Brain pericyte (primary cell): ENCODE data around the gene FBXL4.

Experiments
- DNase-seq: peaks from one replicate; pipeline ENCODE4 v3.0.0-alpha.2; 2012; ENCODE audit warnings: low read depth, low spot score

Gene FBXL4

DNA sequence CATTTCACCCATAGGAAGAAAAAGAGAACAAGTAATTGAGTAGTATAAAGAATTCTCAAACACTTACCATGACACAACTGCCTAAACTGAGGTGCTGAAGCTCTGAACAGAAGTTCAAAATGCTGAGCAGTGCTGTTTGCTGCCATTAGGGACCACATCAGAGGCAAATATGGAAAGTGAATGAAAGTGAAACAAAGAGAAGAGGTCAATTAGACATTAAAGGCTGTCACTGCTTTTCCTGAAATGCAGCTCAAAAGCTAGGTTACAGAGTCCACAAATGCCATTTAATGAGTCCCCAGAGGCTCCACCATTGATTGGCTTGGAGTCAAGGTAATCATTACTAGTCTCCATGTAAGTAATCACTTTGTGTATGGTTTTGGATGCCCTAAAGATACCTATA lies 67.3 kb downstream of the FBXL4 start:
- DNase-seq, result no peak

DNA sequence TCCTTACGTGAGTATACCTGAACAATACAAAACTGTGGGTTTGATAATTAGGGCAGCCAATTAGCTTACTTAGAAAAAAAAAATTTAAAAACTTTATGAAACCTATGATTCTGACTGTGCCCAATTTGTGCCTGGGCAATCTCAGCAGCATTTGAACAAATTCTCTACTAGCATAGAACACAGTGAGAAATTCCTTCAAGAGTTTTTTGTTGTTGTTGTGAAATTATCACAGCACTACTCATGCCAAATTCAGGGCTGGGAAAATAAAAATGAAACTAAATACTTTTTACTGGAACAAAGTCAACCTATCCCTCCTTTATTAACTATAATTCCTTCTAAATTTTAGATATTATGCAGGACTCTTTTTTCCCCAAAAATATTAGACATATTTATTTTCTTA lies 70.5 kb downstream of the FBXL4 start:
- DNase-seq, result no peak

DNA sequence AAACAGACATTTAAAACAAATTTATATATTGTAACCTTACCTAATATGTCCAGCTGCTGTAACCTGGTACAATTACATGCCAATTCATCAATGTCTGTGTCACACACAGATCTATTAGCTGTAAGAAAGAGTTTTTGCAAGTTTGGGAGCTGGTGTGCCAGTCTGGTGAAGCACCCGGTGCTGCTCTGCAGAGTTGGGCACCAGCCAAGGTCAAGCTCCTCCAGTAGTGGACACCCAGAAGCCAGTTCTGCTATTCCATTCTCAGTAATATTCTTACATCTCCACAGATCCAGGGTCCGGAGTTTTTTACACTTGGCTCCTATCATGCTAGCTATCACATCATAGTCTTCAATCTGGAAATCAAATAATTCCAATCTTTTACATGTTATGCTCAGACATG lies 72.4 kb downstream of the FBXL4 start:
- DNase-seq, result no peak

DNA sequence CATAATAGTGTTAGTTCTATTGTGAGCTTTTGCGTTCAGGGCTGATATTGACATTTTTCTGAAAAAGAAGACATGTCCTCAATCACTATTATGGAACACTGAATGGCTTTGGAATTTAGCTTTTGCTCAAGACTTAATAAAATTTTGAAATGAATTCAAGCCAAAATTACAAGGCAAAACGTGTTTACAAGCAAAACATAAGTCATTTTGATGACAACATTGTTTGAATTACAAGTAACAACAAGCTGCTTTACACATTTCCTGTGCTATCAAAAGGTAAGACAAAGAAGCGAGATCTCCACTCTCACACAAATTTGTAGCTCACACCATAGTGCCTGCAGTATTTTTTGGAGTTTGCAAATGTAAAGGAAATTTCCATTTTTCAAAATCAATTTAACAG lies 75.9 kb downstream of the FBXL4 start:
- no peak for DNase-seq

DNA sequence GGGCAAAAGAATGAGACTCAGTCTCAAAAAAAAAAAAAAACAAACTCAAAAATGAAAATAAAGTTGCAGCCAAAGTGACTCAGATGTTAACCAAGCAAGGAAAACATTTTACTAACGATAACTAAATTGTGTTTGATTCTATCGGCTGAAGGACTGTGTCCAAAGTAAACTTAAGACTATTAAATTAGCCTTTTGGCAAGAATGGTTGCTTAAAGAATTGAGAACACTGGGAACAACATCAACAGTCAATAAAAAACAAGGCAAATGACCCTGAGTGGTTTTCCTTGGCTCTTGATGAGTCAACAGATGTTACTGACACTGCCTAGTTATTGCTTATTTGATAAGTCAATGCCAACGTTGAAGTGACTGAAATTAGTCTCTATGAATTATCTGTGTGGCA lies 76.7 kb downstream of the FBXL4 start:
- peak; percentile 15 for DNase-seq

DNA sequence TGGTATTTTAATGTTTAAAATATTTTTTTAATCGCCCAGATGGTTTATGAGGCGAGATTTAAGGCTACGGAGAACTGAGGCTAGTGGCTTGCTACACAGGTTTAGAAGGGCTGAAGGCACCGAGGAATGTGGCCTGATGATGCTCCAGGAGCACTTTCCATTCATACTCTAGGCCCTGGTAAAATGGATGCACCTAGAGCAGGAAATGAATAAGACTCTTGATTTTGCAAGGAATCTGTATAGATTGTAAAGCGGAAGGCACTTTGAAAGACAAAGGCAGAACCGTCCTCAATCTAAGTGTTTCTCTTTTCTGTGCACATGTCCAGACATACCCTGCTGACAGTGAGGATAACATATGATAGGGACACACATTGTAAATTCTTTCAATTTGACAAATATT lies 83.2 kb downstream of the FBXL4 start:
- DNase-seq, result no peak

DNA sequence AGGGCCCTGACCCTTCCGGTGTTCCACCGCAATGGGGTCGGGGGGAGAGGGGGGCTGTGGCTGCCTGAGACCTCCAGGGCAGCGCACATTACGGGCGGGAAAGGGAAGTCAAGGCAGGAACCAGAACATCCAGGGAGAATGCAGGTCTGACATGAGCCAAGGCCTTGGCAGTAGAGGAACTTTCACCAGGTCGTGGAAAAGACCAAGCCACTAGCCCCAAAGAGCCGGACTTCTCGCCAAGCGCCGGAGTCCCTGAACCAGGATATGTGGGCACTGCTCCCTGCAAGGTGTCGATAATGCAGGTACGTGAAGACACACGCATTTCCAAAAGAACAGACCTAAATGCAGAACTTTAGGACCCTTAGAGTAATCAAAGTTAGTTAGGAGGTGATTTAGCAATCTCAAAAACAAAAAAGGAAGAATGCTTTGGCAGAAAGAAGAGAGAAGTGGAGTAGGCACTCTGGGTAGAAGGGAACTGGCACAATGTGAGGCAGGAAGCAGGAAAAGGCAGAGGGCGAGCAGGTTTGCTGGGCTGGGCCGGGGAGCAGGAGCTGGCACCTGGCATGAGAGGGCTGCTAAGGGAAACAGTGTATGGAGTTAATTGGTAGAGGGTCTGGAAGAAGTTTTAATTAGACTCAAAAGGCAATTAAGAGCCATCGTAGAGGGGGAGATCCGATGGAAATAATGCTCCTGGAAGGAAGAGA lies 99.1 kb downstream of the FBXL4 start:
- DNase-seq, result no peak

DNA sequence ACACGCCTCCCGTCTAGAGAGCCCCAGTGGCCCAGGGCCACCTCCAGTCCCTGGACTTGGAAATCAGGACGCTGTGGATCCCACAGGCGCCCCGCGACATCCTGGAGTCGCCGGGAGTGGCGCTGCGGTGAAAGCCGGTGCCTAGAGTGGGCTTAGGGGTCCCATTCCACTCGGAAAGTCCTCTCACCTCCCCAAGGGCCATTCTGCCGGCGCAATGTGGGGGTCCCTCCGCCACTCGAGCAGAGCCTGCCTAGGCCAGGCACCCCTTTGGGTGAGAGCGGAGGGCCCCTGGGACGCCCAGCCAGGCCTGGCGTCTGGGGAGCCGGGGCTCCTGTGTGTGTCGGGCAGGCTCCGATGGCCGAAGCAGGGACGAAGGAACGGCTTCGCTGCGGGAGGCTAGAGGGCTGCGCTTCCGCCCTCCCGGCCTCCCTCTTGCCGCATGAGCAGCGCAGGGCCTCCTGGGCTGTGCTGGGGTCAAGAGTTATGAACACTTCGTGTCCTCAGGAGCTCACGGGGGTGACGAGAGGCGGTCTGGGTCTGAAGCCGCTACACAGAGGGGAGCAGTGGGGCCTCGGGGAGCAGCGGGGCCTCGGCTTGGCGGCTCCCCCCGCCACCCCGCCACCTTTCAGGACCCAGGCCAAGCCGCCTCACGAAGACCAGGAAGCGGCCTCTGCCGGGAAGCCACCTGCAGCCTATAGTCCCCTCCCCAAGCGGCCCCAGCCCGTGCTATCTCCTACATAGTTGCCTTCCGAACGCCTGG lies 99.8 kb downstream of the FBXL4 start:
- DNase-seq, result no peak

DNA sequence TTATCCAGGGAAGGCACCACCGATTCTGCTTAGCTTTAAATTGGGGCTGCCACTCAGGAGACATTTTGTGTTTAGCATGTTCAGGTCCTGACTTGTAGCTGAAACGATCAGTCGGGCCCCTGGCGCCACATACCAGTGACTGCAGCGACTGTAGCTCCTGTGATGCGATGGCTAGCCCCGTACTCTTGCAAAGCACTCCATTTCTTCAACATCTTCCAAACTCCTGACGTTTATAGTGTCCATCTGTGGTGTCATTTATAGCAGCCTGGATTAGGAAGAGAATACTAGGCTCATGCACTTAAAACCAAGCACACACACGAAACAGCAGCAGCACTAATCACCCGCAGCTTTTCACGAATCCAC lies 100.3 kb downstream of the FBXL4 start:
- DNase-seq, result no peak

DNA sequence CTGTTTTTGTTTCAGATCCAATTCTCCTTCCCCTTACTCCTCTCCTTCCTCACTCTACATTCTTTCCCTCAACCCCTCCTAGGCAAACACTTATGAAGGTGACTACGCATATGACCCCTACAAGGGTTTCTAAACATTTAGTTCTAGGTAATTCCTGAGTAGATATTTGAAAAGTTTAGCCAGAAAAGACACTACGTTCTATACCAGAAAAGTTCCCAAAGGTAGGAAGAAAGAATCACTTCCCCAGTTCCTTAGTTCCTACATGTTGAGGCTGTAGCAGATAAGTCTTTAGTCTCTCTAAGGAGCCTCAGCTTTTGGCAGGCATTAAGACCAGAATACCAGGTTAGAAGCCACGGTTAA lies 101.7 kb downstream of the FBXL4 start:
- DNase-seq, result no peak

DNA sequence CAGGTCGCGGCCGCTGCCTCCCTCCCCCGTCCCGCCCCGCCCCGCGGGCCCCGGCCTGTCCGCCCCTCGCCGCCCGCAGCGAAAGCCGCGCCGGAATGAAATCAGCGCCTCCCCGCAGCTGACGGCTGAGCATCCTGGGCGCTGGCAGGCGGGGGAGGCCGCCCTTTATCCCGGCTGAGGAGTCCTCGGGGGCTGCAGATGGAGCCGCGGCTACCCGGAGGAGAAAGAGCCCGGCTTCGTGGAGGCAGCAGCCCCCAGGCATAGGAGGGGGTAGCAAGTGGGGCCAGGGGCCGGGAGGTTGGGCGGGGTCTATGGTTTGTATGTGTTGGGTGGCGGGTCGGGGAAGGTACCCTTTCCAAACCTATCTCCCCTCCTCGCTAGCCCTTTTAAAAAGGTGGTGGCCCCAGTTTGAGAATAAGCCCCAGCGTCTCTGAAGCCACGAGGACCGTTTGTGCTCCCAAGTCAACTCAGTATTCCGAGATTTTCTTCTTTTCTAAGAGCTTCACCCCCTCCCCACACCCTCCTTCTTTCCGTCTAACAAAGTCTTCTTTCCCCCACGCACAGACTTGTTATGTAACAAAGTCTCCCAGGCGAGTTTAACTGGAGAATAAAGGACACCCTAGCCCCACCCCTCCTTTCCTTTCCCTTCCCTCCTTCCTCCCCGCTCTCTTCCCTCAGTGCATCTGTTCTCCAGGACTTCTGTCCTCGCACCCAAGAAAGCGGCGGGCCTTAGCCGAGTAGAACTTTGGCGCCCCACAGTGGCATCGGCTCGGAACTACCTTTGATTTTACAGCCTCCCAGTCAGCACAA lies 102.3 kb downstream of the FBXL4 start:
- peak; percentile 55 for DNase-seq

DNA sequence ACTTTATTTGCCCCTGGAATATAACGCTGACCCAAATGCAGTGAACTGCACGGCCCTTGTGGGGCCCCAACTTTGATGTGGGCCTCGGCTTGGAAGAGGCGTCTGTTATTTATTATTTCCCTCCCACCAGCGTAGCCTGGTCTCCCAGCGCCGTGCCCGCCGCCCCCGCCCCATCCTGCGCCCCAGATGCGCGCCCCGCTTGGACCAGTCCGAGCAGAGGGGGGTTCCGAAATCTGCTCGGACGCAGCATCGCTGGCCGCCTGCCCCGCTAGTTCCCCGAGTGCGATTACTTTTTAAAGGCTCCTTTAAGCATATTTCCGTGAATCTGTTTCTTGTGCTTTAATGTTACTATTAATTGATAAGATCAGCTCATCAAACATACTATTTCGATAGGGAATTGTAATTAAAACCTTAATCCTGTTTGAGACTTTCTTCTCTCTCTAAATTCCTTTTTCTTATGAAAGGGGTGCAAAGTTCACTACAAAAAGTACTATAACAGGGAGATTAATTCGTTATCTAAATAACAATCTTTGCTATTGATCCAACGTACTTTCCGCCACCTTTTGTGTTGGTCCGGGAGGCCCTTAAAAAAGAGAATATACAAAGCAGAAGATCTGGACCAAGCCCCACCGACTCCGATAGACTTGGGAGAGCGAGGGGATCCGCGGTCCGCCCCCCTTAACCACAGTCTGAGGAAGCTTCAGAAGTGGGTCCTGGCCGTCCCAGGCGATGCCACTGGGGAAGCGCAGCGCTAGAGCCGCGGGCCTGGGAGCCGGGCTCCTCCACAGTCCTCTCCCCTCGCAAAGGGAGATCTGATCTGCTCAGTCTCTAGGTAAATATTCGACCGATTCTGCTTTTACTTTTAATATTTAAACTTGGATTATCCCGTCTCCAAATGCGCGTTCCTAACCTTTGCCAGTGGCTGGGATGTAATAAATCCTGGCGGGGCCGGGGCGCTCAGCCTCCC lies 103.2 kb downstream of the FBXL4 start:
- DNase-seq, result no peak

DNA sequence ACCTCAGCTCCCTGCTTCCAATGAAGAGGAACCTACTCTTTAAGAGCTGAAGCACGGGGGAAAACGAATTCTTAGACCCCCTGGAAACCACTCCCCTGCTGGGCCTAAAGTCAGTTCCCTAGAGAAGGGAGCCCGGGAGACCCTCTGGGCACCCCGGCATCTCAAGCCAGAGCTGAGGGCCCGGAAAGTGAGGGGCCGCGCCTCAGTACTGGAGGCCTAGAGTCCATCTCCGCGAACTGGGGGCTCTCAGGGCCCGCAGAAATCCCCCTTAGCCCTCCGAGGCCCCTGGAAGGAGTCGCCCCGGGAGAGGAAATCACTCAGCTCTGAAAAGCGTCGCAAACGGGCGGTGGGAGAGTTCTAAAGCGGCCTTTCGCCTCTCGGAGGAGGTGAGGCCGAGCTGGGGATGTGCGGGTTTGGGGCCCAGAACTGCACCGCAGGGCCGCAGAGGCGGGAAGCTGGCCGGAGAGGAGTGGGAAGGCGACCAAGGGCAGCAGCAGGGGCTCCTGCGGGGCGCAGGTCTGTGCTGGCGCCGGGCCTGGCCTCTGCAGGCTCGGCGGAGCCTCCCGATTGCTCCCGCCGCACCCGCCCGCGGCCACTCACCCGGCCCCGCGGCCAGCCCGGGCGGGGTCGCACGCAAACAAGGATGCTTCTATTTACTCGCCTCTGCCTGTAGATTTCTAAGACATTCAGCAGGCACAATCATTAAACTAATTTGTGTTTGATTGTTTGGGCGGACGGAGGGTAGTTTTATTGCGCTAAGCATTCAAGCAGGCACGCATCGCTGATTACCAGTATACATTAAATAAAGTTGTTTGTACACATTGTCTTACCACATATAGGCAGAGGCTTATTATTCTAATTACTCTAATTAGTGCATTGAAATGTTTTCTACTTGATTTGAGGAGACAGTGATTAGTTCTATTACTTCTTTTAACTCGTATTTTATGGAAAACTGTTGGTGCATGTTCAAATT lies 104.2 kb downstream of the FBXL4 start:
- no peak for DNase-seq

DNA sequence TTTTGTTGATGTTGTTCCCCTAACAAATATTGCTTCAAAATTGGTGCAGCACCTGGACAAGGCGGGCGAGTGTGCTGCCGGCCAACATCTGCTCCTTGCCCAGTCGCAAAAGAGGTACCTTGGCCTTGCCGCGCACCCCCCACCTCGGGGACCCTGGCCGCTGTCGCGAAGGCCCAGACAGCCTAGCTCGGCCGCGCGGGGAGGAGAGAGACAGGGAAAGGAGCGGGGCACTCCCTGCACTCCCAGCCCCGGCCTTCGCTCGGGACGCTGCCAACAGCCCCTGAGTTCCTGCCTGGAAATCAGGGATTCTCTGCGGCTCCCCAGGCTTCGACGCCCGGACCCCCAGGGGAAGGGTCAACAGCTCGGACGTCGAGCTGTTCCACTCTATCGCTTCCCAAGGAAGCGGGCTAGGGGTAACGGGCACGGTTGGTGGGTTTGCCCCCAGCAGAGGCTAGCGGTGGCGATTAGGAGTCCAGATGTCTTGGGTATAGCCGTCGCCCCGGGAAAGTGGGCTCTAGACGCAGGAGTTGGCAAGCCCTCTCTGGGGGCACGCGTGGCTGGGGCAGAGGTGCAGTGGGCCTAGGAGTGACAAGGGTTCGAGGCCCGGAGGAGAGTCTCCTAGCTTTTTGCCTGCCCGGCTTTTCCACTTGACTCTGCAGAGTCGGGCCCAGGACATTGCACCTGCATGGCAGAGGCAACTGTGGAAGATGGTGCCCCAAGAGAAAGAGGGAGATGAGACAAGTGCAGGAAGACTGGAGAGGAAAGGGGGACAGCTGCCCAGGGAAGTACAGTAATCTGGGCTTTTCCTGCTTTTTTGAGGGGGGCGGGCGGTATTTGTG lies 105.2 kb downstream of the FBXL4 start:
- DNase-seq, result no peak

DNA sequence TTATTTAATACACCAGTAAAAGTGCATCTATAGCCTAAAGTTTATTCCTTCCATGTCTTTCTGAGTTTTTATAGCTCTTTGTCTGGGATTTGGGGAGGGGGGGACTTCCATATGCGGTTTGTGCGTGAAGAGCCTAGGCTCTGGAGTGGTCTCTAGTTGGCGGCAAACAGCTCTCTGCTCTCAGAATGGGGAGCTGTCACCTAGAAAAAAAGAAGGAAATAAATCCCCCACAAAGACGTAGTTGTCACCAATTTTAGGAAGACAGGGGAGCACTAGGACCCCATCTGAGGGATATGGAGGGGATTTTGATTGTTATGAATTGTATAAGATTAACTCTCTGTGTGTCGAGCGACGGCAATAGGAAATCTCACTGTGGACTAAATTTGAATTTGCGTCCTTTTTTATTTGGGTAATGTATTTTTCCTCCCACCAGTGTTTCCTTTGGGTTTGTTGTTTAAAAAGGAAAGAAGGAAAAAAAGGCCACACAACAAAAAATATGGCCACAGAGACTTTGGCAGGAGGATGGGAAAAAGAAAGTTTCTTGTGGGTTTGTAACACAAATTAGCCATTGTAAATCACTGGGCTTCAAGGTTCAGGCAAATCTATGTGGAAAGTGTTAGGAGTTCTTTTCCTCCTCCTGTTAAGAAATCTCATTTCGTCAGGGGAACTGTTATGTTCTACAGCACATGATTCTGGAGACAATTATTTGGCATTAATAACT lies 106.0 kb downstream of the FBXL4 start:
- DNase-seq, result no peak

DNA sequence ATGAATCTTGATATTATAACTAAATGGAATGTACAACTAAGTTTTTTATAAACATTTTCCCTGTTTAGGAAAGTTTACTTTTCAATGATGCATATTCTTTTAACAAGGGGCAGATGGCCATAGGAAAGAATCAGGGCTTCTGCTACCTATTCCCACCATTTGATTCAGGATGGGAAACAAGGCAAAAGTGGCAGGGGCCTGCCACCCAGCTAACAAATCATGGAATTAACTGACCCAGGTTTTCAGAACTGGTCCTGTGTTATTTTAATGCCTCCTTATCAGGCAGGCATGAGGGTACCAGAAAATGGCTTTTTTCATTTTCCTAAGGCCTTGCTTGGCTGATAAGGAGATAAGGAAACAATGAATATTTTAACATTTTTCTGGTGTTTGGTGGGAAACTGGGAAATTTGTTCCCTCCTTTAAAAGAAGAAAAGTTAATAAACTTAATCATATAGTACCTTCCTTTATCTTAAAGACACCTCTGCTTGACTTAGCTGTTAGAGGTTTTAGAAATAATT lies 106.7 kb downstream of the FBXL4 start:
- DNase-seq, result no peak

DNA sequence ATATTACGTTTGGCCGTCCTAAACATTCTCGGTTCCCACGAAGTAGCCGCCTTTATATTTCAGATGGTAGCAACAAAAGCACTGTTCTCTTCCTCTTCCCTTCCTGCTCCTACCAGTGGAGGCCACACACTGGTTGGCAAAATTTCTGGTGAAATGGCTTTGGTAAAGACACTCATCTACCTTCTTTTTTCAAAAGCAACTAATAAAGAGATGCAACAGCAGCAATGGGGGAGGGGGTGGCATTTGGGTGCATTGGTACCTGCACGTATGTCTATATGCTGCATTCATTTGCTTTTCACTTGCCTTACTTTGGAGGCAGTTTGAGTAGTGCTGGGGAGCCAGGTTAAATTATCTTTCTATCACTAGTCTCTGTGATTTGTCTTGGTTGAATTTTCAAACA lies 107.4 kb downstream of the FBXL4 start:
- no peak for DNase-seq

DNA sequence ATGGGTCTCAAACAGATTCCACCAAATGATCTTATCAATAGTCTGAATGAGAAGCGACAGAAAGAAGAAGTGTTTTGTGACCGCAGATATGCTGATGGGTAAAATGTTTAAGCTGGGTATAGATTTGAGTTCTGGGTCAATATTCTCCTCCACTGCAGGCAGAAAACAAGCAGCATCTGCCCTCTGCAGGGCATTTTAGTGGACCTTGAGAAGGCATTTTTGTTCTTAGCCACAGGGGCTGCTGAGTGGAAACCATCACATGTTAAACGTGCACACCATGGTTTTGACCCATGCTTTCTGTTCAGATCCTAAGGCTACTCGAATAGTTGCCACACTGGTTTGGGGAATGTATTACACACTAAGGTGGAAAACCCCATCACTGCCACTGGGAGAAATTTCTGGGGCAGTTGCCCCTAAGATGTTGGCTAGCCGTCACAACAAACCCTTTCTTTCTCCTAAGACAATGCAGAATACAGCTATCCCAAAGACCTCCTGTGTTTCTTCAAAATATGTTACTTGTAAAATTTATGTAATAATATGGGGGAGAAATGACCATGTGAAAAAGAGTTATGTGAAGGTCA lies 107.9 kb downstream of the FBXL4 start:
- DNase-seq, result no peak
